ENCODE results near the gene ZSCAN10. TPM values are rescaled to one million over a fixed set of nuclear protein-coding genes. Genes with fewer than 3 reads are reported as not detected.

The ZSCAN10 gene
- total and polyA plus RNA-seq, 2 donors (not counting 3 experiments of a cell fraction or from before 2014, with no cell fraction given), result not detected

DNA sequence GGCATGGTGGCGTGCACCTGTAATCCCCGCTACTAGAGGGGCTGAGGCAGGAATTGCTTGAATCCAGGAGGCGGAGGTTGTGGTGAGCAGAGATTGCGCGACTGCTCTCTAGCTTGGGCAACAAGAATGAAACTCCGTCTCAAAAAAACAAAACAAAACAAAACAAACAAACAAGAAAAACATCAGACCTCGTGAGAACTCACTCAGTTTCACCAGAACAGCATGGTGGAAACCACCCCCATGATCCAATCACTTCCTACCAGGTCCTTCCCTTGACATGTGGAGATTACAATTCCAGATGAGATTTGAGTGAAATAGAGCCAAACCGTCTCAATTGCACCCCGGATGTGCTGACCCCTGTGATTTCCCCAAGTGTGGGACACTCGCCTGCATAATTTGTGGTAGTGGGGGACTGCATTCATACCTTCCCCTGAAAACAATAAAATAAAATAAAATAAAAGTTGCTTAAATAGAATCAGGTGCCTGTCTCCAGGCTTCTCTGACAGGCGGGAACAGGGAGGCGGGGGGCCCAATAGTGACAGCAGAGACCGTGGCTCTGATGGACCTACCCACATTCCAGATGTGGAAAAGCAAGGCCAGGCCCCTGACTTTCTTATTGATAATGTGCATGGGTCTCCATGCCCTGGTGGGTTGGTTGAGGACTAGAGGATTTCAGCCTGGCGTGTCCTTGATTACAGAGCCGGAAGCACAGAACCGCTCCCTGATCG, 13.1 kb downstream of the ZSCAN10 start:
- TSS peak; percentile 48 for BruUV-seq (replicated peaks)
- Histone ChIP-seq H3K9ac (replicated peaks; ENCODE audit: extremely low read depth, insufficient read depth, low read length) (peak overlapping the region; percentile 42), H3K4me2 (ENCODE audit: insufficient read depth, low read length) (peak overlapping the region; percentile 23), H2AFZ (ENCODE audit: low read depth, low read length) (peak overlapping the region; percentile 5), H3K27me3 (ENCODE audit: control insufficient read depth in 2 of 2, insufficient read depth in 2 of 2, low read length in 2 of 2) (no peaks in the 10 kb centered on the region), H3K36me3 (ENCODE audit: control insufficient read depth in 2 of 2, extremely low read depth in 1 of 2, insufficient read depth in 2 of 2, low read length in 2 of 2) (no peaks in the 10 kb centered on the region), H3K27ac (ENCODE audit: insufficient read depth, low read depth, low read length) (peak overlapping the region; percentile 73), H3K4me3 (replicated peaks in 1 of 3; ENCODE audit: insufficient read depth in 1 of 3, low read depth in 1 of 3, low read length in 3 of 3) (no peak overlapping the region), H3K4me1 (ENCODE audit: control insufficient read depth, extremely low read depth, insufficient read depth, low read length) (peaks cover 25% of the 10 kb centered on the region), H3K9me3 (replicated peaks; ENCODE audit: control insufficient read depth, insufficient read depth, low read length) (no peaks in the 10 kb centered on the region), H3K9me1 (replicated peaks; ENCODE audit: control insufficient read depth, extremely low read depth, insufficient read depth, low read length) (no peaks in the 10 kb centered on the region), H3K79me2 (ENCODE audit: control insufficient read depth, insufficient read depth, low read length) (no peaks in the 10 kb centered on the region), H4K20me1 (replicated peaks; ENCODE audit: control insufficient read depth, extremely low read depth, insufficient read depth, low read length) (no peaks in the 10 kb centered on the region)
- FAIRE-seq (no peak), DNase-seq (ENCODE audit: low read depth, low spot score) (no peak)
- no peak for TF ChIP-seq FOS (IDR thresholded peaks at IDR 0.05; ENCODE audit: borderline replicate concordance, insufficient read depth, low read length)
- TF ChIP-seq JUN (IDR thresholded peaks at IDR 0.05; ENCODE audit: borderline replicate concordance, insufficient read depth, insufficient read length, low read depth), result no peak
- TF ChIP-seq POLR2AphosphoS5 (IDR thresholded peaks at IDR 0.05; ENCODE audit: insufficient read depth, low read depth, low read length), result no peak
- TF ChIP-seq MYC (IDR thresholded peaks at IDR 0.05; ENCODE audit: low read depth, low read length), result no peak
- TF ChIP-seq, protein P1, sequence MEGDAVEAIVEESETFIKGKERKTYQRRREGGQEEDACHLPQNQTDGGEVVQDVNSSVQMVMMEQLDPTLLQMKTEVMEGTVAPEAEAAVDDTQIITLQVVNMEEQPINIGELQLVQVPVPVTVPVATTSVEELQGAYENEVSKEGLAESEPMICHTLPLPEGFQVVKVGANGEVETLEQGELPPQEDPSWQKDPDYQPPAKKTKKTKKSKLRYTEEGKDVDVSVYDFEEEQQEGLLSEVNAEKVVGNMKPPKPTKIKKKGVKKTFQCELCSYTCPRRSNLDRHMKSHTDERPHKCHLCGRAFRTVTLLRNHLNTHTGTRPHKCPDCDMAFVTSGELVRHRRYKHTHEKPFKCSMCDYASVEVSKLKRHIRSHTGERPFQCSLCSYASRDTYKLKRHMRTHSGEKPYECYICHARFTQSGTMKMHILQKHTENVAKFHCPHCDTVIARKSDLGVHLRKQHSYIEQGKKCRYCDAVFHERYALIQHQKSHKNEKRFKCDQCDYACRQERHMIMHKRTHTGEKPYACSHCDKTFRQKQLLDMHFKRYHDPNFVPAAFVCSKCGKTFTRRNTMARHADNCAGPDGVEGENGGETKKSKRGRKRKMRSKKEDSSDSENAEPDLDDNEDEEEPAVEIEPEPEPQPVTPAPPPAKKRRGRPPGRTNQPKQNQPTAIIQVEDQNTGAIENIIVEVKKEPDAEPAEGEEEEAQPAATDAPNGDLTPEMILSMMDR (IDR thresholded peaks at IDR 0.05; ENCODE audit: extremely low read depth in 1 of 2, insufficient read depth in 1 of 2, low read depth in 1 of 2, low read length in 2 of 2), result no peak
- TF ChIP-seq EZH2 (IDR thresholded peaks at IDR 0.05; ENCODE audit: borderline replicate concordance, low read depth, low read length, severe bottlenecking), result no peak
- TF ChIP-seq MAX (IDR thresholded peaks at IDR 0.05; ENCODE audit: insufficient read depth, insufficient read length), result no peak
- no peak for TF ChIP-seq GATA2 (IDR thresholded peaks at IDR 0.05; ENCODE audit: insufficient read depth, insufficient read length, low read depth, low read length)
- no peak for TF ChIP-seq POLR2A (IDR thresholded peaks at IDR 0.05; ENCODE audit: low read depth, low read length)
- dilution Hi-C loops (cut with MboI; ENCODE audit: extremely low pct_ligation_motif_present, low sequenced_read_pairs) (no loop called here), intact Hi-C loops (cut with micrococcal nuclease) (loop anchor here (2.0 kb wide), 1 partner anchor 39 kb away; no protein-coding TSS in a partner anchor)
- ChIA-PET CTCF (interaction anchor here (2.4 to 5.1 kb wide), 2 partner anchors 27 to 44 kb away, joined by 16 to 29 read pairs; no protein-coding TSS in a partner anchor), POLR2A (no interaction called here)
